ENCODE results near the gene ANKRD1.

Gene ANKRD1

GRCh38 chr10:90935581-90936275, 14.8 kb upstream of the ANKRD1 start:
- no peak for DNase-seq

- DNase-seq = no peak
Observed at GRCh38 chr10:90930971-90931871, 10.3 kb upstream of the ANKRD1 start.

GRCh38 chr10:90930070-90930837, 9.4 kb upstream of the ANKRD1 start:
- DNase-seq = no peak

- DNase-seq = no peak
Observed at GRCh38 chr10:90929179-90929578, 8.3 kb upstream of the ANKRD1 start.

- no peak for DNase-seq
Observed at GRCh38 chr10:90927293-90927692, 6.4 kb upstream of the ANKRD1 start.

GRCh38 chr10:90925079-90926029, 4.5 kb upstream of the ANKRD1 start:
- no peak for DNase-seq

GRCh38 chr10:90924552-90924951, 3.7 kb upstream of the ANKRD1 start:
- DNase-seq = no peak

GRCh38 chr10:90923111-90923731, 2.3 kb upstream of the ANKRD1 start:
- no peak for DNase-seq

- no peak for DNase-seq
Observed at GRCh38 chr10:90921906-90922305, 1.0 kb upstream of the ANKRD1 start.

GRCh38 chr10:90919683-90920574, 958 bp downstream of the ANKRD1 start:
- DNase-seq = no peak

- no peak for DNase-seq
Observed at GRCh38 chr10:90917968-90918318, 2.9 kb downstream of the ANKRD1 start.

GRCh38 chr10:90917238-90917967, 3.5 kb downstream of the ANKRD1 start:
- no peak for DNase-seq

GRCh38 chr10:90916392-90917237, 4.3 kb downstream of the ANKRD1 start:
- DNase-seq = no peak

- DNase-seq = no peak
Observed at GRCh38 chr10:90915766-90916075, 5.2 kb downstream of the ANKRD1 start.

GRCh38 chr10:90914992-90915765, 5.7 kb downstream of the ANKRD1 start:
- no peak for DNase-seq

GRCh38 chr10:90913774-90914420, 7.0 kb downstream of the ANKRD1 start:
- DNase-seq = no peak

GRCh38 chr10:90912854-90913479, 7.9 kb downstream of the ANKRD1 start:
- no peak for DNase-seq
